ENCODE data around the gene PWP1. TPM values are rescaled to one million over a fixed set of nuclear protein-coding genes. Genes with fewer than 3 reads are reported as not detected.

The PWP1 gene
- total and polyA plus RNA-seq, 9 of the 15 experiments (the other 6 are each of a cell fraction or from before 2014, with no cell fraction given): 61.6 to 401 (median 111) TPM

GRCh38 chr12:107662484-107662883, 23.1 kb upstream of the PWP1 start:
- DNase-seq (ENCODE audit: extremely low read depth in 1 of 4, low spot score in 3 of 4) (no peak), FAIRE-seq (no peak), ATAC-seq (no peak)
- POLR2A ChIA-PET: no interaction called here
- no TSS peak for BruUV-seq (replicated peaks)
- no peak overlapping the region for H3K4me3 ChIP-seq
- TF ChIP-seq XRCC5 (IDR thresholded peaks at IDR 0.05; ENCODE audit: low read depth, low read length): no peak
- no peak for TF ChIP-seq ZNF766 (CRISPR knock-in tag; conservative IDR thresholded peaks at IDR 0.05)
- TF ChIP-seq TFAP4 (CRISPR knock-in tag; IDR thresholded peaks at IDR 0.05; ENCODE audit: borderline replicate concordance): no peak
- TF ChIP-seq JUND (IDR thresholded peaks at IDR 0.05; ENCODE audit: borderline replicate concordance, low read depth, low read length): no peak
- no peak for TF ChIP-seq JUND (tag; IDR thresholded peaks at IDR 0.05; ENCODE audit: borderline replicate concordance, low read depth, low read length)
- no peak for TF ChIP-seq HNRNPK (IDR thresholded peaks at IDR 0.05; ENCODE audit: low read depth, low read length, poor library complexity, severe bottlenecking)
- TF ChIP-seq ARID2 (IDR thresholded peaks at IDR 0.05): no peak
- TF ChIP-seq DIDO1 (tag; IDR thresholded peaks at IDR 0.05; ENCODE audit: low read depth): no peak
- intact Hi-C loops (cut with micrococcal nuclease) (no loop called here), in situ Hi-C loops (cut with MboI) (no loop called here)
- H3K9me3 ChIP-seq (replicated peaks; ENCODE audit: control insufficient read depth, insufficient read depth, low read depth, low read length): no peaks in the 10 kb centered on the region
- H3K9ac ChIP-seq (ENCODE audit: insufficient read depth in 1 of 2, low read depth in 2 of 2, low read length in 2 of 2): no peak overlapping the region
- no peaks in the 10 kb centered on the region for H3K9me1 ChIP-seq (ENCODE audit: control insufficient read depth, insufficient read depth, low read length)
- H3K4me2 ChIP-seq (ENCODE audit: insufficient read depth, low read length): no peak overlapping the region
- WGBS (ENCODE audit: insufficient coverage, low coverage, missing lambda C conversion rate): 3% methylated on average over 6 of the region's 6 CpGs
- H3K79me2 ChIP-seq (ENCODE audit: control insufficient read depth, insufficient read depth, low read length): no peaks in the 10 kb centered on the region
- H3K27ac ChIP-seq (ENCODE audit: extremely low read depth, low read depth, low read length): no peak overlapping the region
- H3K36me3 ChIP-seq (ENCODE audit: control insufficient read depth, insufficient read depth, low read length): no peaks in the 10 kb centered on the region
- H3K4me1 ChIP-seq (replicated peaks in 1 of 2; ENCODE audit: control insufficient read depth in 2 of 2, insufficient read depth in 2 of 2, low read length in 2 of 2): peaks cover 0 to 3% of the 10 kb centered on the region in 2 experiments; a peak in 3 of 5 replicates
- H2AFZ ChIP-seq (ENCODE audit: low read depth, low read length): no peak overlapping the region
- peaks cover 40 to 54% of the 10 kb centered on the region in 2 experiments for H3K27me3 ChIP-seq (ENCODE audit: control insufficient read depth in 2 of 2, insufficient read depth in 2 of 2, low read length in 2 of 2)
- H4K20me1 ChIP-seq (replicated peaks; ENCODE audit: control insufficient read depth, insufficient read depth, low read length): 0 out of 2 replicates have a peak, but pooled peaks cover 5% of the 10 kb centered on the region
- CTCF ChIA-PET (ENCODE audit: low intra/inter-chr PET ratio): no interaction called here
